ENCODE results near the gene FAM174C.

FAM174C gene

DNA sequence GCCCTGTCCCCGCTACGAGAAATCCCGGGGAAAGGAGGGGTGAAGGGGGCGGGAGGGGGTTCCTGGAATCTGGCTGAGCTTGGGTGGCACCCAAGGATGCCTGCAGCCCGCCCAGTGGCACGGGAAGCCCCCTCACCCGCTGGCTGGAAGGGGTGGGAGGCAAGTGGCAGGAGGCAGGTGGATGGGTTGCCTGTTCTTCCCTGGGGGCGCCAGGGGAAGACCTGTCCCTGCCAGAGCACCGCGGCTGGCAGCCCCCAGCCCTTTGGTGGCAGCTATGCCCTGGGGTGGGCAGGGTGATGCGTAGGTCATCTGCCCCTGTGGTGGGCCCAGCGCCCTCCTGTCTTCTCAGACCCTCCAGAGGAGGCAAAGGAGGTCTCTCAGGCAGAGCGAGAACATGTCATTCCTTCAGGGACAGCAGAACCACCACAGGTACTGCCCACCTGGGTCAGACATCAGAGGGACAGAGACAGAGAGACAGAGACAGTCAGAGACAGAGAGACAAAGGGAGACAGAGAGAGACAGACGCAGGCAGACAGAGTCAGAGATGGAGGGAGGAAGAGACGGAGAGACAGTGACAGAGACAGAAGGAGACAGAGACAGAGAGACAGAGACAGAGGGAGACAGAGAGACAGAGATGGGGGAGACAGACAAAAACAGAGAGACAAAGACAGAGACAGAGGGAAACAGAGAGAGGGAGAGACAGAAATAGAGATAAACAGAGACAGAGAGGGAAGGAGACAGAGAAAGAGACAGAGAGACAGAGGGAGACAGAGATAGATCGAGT is 47.1 kb downstream of the FAM174C start:
- DNase-seq (ENCODE audit: low read depth) = no peak

GRCh38 chr19:1324249-1324805 is 49.0 kb downstream of the FAM174C start:
- DNase-seq (ENCODE audit: low read depth) = no peak

DNA sequence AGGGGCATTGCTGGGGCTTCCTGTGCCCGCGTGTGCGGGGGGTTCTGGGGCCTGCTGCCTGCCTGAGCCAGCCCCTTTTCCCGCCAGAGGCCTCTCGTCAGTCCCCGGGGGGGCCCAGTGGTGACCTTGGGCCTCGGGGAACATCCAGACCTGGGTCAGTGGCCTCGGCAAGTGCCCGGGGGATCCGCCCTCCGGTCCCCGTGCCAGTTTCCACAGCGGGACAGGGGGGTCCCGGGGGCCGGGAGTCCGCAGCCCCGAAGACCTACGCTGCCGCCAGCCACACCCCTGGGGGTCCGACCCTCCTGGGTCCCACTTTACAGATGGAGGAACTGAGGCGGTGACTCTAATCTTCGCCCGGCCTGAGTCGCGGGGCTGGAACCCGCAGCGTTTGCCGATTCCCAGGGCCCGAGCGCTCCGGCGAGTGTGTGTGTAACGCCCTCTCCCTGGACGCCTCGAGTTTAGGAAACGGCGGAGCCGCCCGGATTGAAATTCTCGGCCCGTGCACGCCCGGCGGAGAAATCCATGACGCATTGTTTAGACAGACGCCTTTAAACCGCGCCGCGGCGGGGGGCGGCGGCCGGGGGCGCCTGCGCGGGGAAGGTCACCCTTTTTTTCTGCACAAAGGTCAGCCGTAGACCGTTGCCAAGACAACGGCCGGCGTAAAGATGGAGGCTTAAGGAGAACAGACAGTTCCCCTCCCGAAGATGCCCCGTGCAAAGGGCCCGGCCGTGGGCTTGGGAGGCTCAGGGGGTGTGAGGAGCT is 49.7 kb downstream of the FAM174C start:
- peak; percentile 59 for DNase-seq (ENCODE audit: low read depth)

DNA sequence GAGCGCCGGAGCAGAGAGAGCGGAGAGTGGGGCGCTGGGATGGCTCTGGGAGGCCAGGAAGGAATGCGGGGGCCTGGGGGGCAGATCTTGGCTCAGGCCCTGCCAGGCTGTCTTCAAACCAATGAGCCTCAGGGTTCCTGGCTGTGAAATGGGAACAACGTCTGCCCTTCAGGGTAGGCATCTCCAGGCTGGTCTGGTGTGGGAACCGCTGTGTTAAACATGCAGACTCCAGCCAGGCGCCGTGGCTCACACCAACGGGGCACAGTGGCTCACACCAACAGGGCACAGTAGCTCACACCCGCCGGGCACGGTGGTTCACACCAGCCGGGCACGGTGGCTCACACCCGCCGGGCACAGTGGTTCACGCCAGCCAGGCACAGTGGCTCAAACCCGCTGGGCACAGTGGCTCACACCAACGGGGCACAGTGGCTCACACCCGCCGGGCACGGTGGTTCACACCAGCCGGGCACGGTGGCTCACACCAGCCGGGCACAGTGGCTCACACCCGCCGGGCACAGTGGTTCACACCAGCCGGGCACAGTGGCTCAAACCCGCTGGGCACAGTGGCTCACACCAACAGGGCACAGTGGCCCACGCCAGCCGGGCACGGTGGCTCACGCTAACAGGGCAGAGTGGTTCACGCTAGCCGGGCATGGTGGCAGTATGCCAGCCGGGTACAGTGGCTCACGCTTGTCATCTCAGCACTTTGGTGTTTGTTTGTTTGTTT is 50.4 kb downstream of the FAM174C start:
- DNase-seq (ENCODE audit: low read depth) = no peak

- no peak for DNase-seq (ENCODE audit: low read depth)
These were observed 51.8 kb downstream of the FAM174C start for GRCh38 chr19:1327125-1327524.
